ENCODE results near the gene SSX3.
"Not testable (repeated sequence)": the region's sequence is repeated elsewhere in the genome, so short reads cannot be mapped to it uniquely, and the experiment has no call there.

The SSX3 gene

DNA sequence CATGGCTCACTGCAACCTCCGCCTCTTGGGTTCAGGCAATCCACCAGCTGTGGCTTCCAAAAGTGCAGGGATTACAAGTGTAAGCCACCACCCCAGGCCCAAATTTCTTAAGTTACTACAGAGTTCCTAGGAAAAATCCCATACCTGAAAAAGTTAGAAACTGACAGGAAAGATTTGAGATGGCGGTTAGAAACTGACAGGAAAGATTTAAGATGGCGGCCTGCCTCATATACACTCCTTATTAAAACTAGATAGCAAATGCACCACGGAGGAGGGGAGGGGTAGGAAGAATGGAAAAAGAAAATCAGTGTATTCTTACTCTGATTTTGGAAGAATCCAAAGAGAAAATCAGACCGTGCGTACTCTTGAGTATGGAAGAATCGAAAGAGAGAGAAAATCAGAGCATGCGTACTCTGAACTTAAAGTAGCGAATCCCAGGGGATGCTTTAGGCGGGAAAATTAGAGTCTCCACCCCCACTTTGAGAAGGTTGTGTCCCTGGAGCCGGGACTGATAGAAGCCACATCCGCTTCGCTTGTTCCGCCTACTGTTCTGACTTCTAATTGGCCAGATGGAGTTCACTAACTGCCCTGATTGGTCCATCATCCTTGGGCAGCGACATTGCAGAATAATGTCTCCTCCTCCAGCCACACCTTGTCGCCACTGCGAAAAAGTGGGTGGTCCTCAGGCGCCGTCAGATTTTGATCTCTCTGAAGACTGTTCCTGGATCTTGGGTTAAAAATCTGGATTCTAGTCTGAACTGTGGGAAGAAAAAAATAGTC lies at the start of gene SSX3:
TSS of gene SSX3 (minus strand) at position 389 of the 780 bp plus-strand sequence. CDS start 1,454 bp downstream, outside the sequence.
- DNase-seq (ENCODE audit: low read depth), result not testable (repeated sequence)

DNA sequence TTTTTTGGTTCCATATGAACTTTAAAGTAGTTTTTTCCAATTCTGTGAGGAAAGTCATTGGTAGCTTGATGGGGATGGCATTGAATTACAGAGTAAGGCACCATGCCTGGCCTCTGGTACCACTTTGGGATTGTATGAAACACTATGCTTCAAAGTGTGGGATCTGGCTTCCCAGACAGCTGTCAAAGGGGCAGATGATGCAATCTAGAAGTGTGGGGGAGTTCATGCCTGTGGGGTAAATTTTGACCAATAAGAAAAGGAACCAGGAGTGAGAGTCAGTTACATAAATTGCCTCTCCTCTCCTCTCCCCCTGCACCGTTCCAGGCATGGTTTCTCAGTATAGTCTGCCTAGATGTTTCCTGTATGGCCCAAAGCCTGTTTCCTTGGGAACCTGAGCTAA lies 41.3 kb upstream of the SSX3 start:
- not testable (repeated sequence) for DNase-seq (ENCODE audit: low read depth)

DNA sequence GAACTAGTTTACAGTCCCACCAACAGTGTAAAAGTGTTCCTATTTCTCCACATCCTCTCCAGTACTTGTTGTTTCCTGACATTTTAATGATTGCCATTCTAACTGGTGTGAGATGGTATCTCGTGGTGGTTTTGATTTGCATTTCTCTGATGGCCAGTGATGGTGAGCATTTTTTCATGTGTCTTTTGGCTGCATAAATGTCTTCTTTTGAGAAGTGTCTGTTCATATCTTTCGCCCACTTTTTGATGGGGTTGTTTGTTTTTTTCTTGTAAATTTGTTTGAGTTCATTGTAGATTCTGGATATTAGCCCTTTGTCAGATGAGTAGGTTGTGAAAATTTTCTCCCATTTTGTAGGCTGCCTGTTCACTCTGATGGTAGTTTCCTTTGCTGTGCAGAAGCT lies 40.4 kb upstream of the SSX3 start:
- DNase-seq (ENCODE audit: low read depth), result not testable (repeated sequence)

DNA sequence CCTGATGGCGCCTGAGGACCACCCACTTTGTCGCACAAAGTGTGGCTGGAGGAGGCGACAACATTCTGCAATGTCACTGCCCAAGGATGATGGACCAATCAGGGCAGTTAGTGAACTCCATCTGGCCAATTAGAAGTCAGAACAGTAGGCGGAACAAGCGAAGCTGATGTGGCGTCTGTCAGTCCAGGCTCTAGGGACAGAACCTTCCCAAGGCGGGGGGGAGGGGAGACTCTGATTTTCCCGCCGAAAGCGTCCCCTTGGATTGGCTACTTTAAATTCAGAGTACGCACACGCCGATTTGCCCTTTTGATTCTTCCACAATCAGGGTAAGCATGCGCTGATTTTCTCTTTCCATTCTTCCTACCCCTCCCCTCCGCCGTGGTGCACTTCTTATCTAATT lies 26.7 kb upstream of the SSX3 start, which contains the start of gene SSX4:
TSS of gene SSX4 (plus strand) at position 301 of the 400 bp plus-strand sequence. CDS start 515 bp downstream, outside the sequence.
- not testable (repeated sequence) for DNase-seq (ENCODE audit: low read depth)

DNA sequence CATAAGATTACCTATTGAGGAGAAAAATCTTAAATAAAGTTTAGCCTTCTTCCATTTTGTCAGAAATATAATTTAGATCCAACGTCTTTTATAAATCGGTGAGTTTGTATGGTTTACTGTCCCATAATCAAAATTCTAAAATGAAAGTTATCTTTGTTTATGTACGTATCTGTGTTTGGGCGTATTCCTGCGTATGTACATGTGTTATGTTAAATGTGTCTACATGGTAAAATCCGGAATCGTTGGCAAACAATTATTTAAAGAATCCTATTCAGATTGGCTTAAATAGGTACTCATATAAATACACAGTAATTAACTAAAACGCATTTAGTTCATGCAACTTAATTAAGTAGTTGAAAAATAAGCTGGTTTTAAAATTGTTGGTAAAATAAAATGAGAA lies 13.9 kb upstream of the SSX3 start:
- DNase-seq (ENCODE audit: low read depth), result not testable (repeated sequence)

- DNase-seq (ENCODE audit: low read depth), result not testable (repeated sequence)
Observed at GRCh38 chrX:48367717-48368408, 11.4 kb upstream of the SSX3 start.

GRCh38 chrX:48359281-48359680 lies 2.8 kb upstream of the SSX3 start:
- DNase-seq (ENCODE audit: low read depth), result not testable (repeated sequence)

DNA sequence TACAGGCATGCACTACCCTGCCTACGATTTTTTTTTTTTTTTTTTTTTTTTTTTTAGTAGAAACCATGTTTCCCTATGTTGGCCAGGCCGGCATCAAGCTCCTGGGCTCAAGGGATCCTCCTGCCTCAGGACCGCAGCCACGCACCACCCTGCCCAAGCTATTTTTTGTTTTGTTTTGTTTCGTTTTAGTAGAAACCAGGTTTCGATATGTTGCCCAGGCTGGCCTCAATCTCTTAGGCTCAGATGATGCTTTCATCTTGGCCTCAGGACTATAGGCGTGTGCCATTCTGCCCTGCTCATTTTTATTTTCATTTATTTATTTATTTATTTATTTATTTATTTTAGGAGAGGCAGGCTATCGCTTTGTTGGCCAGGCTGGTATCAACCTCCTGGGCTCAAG lies 1.2 kb upstream of the SSX3 start:
- no peak for DNase-seq (ENCODE audit: low read depth)

DNA sequence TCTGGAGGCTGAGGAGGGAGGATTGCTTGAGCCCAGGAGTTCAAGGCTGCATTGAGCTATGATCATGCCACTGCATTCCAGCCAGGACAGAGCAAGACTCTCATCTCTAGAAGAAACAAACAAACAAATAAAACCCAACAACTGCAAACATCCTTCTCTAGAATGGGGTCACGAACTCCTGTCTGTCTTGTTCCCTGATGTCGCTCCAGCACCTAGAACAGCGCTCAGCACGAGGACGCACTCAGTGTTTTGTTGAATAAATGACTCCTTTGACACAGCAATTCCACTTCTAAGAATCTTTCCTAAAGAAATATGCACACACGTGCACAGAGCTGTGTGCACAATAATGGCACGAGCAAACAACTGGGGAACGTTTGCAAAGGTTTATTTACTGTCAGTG lies 10.4 kb downstream of the SSX3 start:
- not testable (repeated sequence) for DNase-seq (ENCODE audit: low read depth)

GRCh38 chrX:48313996-48314395 lies 42.5 kb downstream of the SSX3 start:
- not testable (repeated sequence) for DNase-seq (ENCODE audit: low read depth)

DNA sequence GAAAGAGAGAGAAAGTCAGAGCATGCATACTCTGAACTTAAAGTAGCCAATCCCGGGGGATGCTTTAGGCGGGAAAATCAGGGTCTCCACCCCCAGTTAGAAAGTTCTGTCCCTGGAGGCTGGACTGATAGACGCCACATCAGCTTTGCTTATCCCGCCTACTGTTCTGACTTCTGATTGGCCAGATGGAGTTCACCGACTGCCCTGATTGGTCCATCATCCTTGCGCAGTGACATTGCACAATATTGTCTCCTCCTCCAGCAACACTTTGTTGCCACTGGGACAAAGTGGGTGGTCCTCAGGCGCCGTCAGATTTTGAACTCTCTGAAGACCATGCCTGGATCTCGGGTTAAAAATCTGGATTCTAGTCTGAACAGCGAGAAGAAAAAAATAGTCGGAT lies 50.3 kb downstream of the SSX3 start:
- DNase-seq (ENCODE audit: low read depth), result no peak

All from amniotic epithelial cell (primary cell).